Activated B cell treated with CpG ODN at 0.5 μM for 24 hours (primary cell): ENCODE data around the gene TTC7B. TPM values are rescaled to one million over a fixed set of nuclear protein-coding genes. Genes with fewer than 3 reads are reported as not detected.

Source experiments
- ATAC-seq: fragments of 200-7000 bp; cut with Tn5 transposase; one replicate; pipeline ENCODE4 v1.10.0; 2021; ENCODE audit warnings: low read depth, mild to moderate bottlenecking, moderate library complexity
- CTCF ChIA-PET: fragments of 350-600 bp; sonication (Branson Sonifier 250); formaldehyde crosslinking; loops from one replicate; lab custom pipeline; 2021; ENCODE audit warnings: antibody characterized with exemption; lab: Charles Lee
- POLR2A ChIA-PET: fragments of 350-600 bp; sonication (Branson Sonifier 250); formaldehyde crosslinking; loops from one replicate; lab custom pipeline; 2021; ENCODE audit warnings: antibody characterized with exemption; lab: Charles Lee
- DNase-seq: peaks from one replicate; pipeline ENCODE4 v3.0.0; 2022
- H3K27ac Mint-ChIP-seq: one replicate; pipeline ENCODE4 v1.8.0; 2020; ENCODE audit warnings: mixed read lengths
- H3K27me3 Mint-ChIP-seq: one replicate; pipeline ENCODE4 v1.8.0; 2021; ENCODE audit warnings: mixed read lengths
- H3K36me3 Mint-ChIP-seq: one replicate; pipeline ENCODE4 v1.8.0; 2021; ENCODE audit warnings: low read depth, mixed read lengths
- H3K4me1 Mint-ChIP-seq: one replicate; pipeline ENCODE4 v1.8.0; 2021; ENCODE audit warnings: mixed read lengths
- H3K4me3 Mint-ChIP-seq: one replicate; pipeline ENCODE4 v1.8.0; 2020; ENCODE audit warnings: mild to moderate bottlenecking, mixed read lengths
- H3K9me3 Mint-ChIP-seq: one replicate; pipeline ENCODE4 v1.8.0; 2020; ENCODE audit warnings: mixed read lengths
- intact Hi-C: fragments of 100-400 bp; cut with micrococcal nuclease; formaldehyde crosslinking; loops from one replicate; pipeline ENCODE4 v1.15.1; 2024
- total RNA-seq: library from RNA; stranded (reverse); gene quantifications from 2 replicates; pipeline ENCODE4 v1.2.3, GENCODE V29; 2022
- TF ChIP-seq, protein P1 (sequence below): fragments of 200-600 bp; IDR thresholded peaks from one replicate; pipeline ENCODE4 v1.8.0; 2022; ENCODE audit warnings: antibody characterized with exemption, mild to moderate bottlenecking

Gene TTC7B
- total RNA-seq, 1 donor from 2014 or later = 1.9 TPM

DNA sequence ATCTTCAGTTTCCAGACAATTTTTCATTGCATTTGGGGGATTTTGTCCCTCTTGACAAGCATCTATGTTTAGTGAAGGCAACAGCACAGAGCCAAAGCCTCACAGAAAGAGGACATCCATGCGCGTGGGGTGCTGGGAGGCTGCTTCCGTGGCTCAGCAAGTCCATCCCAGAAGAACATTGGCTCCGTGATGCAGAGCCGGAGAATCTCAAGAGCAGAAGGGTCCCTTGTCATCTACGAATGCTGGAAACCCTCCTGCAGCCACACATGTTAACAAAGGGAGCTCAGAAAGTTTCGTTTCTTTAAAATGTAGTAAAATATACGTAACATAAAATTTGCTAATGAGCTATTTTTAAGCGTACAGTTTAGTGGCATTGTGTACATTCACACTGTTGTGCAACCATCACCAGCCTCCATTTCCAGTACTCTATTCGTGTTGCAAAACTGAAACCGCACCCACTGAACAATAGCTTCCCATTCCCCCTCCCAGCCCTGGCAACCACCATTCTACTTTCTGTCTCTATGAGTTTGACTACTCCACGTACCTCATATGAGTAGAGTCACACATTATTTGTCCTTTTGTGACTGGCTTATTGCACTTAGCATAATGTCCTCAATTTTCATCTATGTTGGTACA, 185.9 kb downstream of the TTC7B start:
- ATAC-seq (no peak), DNase-seq (no peak)
- Mint-ChIP-seq H3K27me3 (peaks cover 7% of the 10 kb centered on the region), H3K4me1 (peaks cover 14% of the 10 kb centered on the region), H3K9me3 (no peaks in the 10 kb centered on the region), H3K4me3 (no peak overlapping the region), H3K27ac (no peak overlapping the region), H3K36me3 (no peaks in the 10 kb centered on the region)
- TF ChIP-seq, protein P1, sequence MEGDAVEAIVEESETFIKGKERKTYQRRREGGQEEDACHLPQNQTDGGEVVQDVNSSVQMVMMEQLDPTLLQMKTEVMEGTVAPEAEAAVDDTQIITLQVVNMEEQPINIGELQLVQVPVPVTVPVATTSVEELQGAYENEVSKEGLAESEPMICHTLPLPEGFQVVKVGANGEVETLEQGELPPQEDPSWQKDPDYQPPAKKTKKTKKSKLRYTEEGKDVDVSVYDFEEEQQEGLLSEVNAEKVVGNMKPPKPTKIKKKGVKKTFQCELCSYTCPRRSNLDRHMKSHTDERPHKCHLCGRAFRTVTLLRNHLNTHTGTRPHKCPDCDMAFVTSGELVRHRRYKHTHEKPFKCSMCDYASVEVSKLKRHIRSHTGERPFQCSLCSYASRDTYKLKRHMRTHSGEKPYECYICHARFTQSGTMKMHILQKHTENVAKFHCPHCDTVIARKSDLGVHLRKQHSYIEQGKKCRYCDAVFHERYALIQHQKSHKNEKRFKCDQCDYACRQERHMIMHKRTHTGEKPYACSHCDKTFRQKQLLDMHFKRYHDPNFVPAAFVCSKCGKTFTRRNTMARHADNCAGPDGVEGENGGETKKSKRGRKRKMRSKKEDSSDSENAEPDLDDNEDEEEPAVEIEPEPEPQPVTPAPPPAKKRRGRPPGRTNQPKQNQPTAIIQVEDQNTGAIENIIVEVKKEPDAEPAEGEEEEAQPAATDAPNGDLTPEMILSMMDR = no peak
- intact Hi-C loops = no loop called here
- POLR2A ChIA-PET = no interaction called here
- CTCF ChIA-PET = no interaction called here

DNA sequence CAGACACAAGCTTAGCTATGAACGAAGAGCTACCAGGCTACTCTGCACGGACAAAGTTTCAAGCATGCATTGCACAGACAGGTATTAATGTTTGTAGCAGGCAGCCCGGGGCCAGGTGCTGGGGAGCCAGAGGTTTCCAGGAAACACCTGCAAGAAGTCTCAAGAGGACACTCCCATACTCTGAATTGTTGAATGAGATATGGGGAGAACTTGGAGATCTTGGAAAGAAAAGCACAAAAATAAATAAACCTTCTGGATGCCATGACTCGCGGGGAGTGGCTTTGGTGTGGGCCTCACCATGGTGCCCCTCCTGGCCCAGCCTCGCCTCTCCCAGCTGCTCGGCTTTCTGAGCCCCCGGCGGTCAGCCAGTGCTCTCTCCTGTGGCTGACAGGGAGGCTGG, 186.8 kb downstream of the TTC7B start:
- TF ChIP-seq, protein P1 = no peak
- ChIA-PET CTCF (no interaction called here), POLR2A (no interaction called here)
- no peak for ATAC-seq
- H3K4me3 Mint-ChIP-seq = no peak overlapping the region
- H3K4me1 Mint-ChIP-seq = peaks cover 14% of the 10 kb centered on the region
- H3K9me3 Mint-ChIP-seq = no peaks in the 10 kb centered on the region
- H3K27ac Mint-ChIP-seq = no peak overlapping the region
- H3K36me3 Mint-ChIP-seq = no peaks in the 10 kb centered on the region
- DNase-seq = no peak
- peaks cover 7% of the 10 kb centered on the region for H3K27me3 Mint-ChIP-seq
- intact Hi-C loops = no loop called here

DNA sequence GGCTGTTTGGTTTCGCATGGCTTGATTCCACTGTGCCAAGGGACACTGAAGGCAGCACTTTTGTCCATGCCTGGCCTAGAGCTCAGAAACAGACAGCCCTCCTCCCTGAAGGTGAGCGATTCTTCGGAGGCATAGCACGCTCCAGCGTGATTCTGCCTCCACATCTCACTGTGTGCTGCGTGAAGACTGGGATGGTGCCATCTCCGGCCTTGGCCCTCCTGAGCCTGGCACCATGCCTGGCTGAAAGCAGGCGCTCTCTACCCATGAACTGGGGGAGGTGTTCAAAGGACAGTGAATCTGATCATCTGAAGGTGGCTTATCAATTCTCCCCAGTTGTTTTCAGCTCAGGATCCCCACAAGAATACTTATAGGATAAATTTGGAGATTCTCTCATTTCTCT, 187.4 kb downstream of the TTC7B start:
- Mint-ChIP-seq H3K27ac (no peak overlapping the region), H3K4me1 (peaks cover 14% of the 10 kb centered on the region), H3K36me3 (no peaks in the 10 kb centered on the region), H3K9me3 (no peaks in the 10 kb centered on the region), H3K4me3 (no peak overlapping the region), H3K27me3 (peaks cover 7% of the 10 kb centered on the region)
- ChIA-PET CTCF (no interaction called here), POLR2A (no interaction called here)
- intact Hi-C loops = no loop called here
- no peak for ATAC-seq
- TF ChIP-seq, protein P1 = no peak
- no peak for DNase-seq

DNA sequence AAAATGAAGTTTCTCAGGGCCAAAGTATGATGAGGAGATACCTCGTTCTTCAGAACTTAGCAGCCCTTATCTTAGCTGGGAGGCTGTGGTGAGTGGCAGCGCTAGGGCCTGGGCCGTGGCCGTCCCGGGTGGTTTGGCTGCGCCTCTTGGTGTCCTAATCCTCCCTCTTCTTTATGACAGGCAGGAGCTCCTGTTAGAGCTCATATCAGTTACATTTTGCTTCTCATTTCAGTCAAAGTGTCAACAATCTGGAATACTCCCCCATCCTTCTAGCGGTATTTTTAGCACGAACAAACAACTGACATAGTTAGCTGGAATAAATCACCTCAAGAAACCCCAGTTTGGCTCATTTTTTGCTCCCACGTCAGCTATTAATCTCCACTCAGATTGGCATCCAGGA, 188.8 kb downstream of the TTC7B start:
- CTCF ChIA-PET = no interaction called here
- TF ChIP-seq, protein P1 = no peak
- Mint-ChIP-seq H3K9me3 (no peaks in the 10 kb centered on the region), H3K27me3 (peaks cover 7% of the 10 kb centered on the region), H3K36me3 (no peaks in the 10 kb centered on the region), H3K4me3 (no peak overlapping the region), H3K4me1 (peaks cover 14% of the 10 kb centered on the region), H3K27ac (no peak overlapping the region)
- ATAC-seq (no peak), DNase-seq (no peak)
- POLR2A ChIA-PET = no interaction called here
- intact Hi-C loops = no loop called here

DNA sequence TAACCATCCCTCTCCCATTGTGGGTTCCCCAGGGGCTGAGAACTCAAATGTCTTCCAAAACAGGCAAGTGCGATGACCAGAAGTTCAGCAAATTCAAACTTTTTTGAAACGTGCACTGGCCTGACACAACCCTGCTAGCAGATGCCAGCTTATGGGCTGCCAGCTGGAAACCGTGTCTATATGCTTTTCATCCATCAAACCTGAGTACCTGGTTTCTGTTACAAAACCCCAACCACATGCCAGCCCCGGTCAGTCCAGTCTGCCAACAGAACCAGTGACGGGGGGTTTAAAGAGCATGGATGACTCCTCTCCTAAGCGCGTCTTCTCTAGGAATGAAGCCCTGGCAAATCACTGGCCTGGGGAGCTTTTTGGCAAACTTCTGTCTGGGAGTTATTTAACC, 189.7 kb downstream of the TTC7B start:
- no peaks in the 10 kb centered on the region for H3K9me3 Mint-ChIP-seq
- ATAC-seq = no peak
- ChIA-PET POLR2A (no interaction called here), CTCF (no interaction called here)
- no peak for DNase-seq
- TF ChIP-seq, protein P1 = no peak
- no peak overlapping the region for H3K27ac Mint-ChIP-seq
- H3K4me1 Mint-ChIP-seq = peaks cover 7% of the 10 kb centered on the region
- H3K36me3 Mint-ChIP-seq = no peaks in the 10 kb centered on the region
- intact Hi-C loops = no loop called here
- no peak overlapping the region for H3K4me3 Mint-ChIP-seq
- peaks cover 2% of the 10 kb centered on the region for H3K27me3 Mint-ChIP-seq
